ENCODE measurements around the gene CCDC88A. TPM values are rescaled to one million over a fixed set of nuclear protein-coding genes. Genes with fewer than 3 reads are reported as not detected.

The CCDC88A gene
- total and polyA plus RNA-seq, 4 experiments from 2014 or later, result 0.53 to 19.1 (median 13.8) TPM

- Histone ChIP-seq H3K4me1 (ENCODE audit: insufficient read depth, low read length) (no peaks in the 10 kb centered on the region), H3K27ac (ENCODE audit: low read depth, low read length) (no peak overlapping the region), H3K36me3 (ENCODE audit: insufficient read depth, low read length) (no peaks in the 10 kb centered on the region), H3K9me3 (ENCODE audit: control insufficient read depth in 1 of 2, low read length in 2 of 2) (no peaks in the 10 kb centered on the region), H3K27me3 (ENCODE audit: insufficient read depth, low read length) (no peaks in the 10 kb centered on the region), H3K4me3 (ENCODE audit: low read length in 2 of 2) (no peak overlapping the region)
- no peak overlapping the region for H3K27ac Mint-ChIP-seq
- no peaks in the 10 kb centered on the region for H3K9me3 Mint-ChIP-seq
- H3K36me3 Mint-ChIP-seq, result no peaks in the 10 kb centered on the region
- H3K27me3 Mint-ChIP-seq, result no peaks in the 10 kb centered on the region
- CTCF ChIA-PET (ENCODE audit: partially characterized antibody), result no interaction called here
- H3K4me1 Mint-ChIP-seq, result peaks cover 0 to 2% (median 0%) of the 10 kb centered on the region in 4 donors
- POLR2A ChIA-PET (ENCODE audit: partially characterized antibody), result no interaction called here
- DNase-seq, result no peak
- no peak overlapping the region for H3K4me3 Mint-ChIP-seq
- intact Hi-C loops (cut with micrococcal nuclease), result no loop called here
These were observed 34.9 kb downstream of the CCDC88A start for GRCh38 chr2:55384786-55385185.

DNA sequence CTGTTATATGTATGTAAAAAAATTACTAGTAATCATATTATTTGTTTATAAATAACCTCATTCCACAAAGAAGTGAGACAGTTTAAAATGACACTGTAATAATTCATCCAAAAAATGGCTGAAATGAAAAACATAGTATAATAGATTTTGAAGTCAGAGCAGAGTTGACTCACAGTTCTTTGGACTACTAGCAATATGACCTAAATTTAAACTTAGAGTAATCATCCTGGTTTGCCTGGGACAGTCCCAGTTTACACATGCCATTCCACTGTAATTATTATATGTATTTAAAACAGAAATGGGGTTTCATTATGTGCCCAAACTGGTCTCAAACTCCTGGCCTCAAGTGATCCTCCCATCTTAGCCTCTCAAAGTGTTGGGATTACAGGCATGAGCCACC, 48.3 kb downstream of the CCDC88A start:
- intact Hi-C loops (cut with micrococcal nuclease), result no loop called here
- no peak overlapping the region for H3K27ac Mint-ChIP-seq

DNA sequence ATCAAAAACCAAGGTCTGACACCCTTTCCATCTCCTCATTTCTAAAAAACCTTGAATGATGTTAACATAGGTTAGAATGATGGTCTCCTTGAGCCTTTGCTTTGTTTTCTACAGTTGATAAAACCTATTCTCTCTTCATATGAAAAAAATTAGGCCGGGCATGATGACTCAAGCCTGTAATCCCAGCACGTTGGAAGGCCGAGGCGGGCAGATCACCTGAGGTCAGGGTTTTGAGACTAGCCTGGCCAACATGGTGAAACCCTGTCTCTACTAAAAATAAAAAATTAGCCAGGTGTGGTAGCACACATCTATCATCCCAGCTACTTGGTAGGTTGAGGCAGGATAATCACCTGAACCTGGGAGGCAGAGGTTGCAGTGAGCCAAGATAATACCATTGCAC, 49.4 kb downstream of the CCDC88A start:
- DNase-seq, result no peak
- H3K27me3 ChIP-seq (ENCODE audit: insufficient read depth, low read length), result no peaks in the 10 kb centered on the region
- H3K36me3 Mint-ChIP-seq, result peaks cover 0 to 6% of the 10 kb centered on the region in 2 donors
- H3K9me3 Mint-ChIP-seq, result no peaks in the 10 kb centered on the region
- no peaks in the 10 kb centered on the region for H3K4me1 Mint-ChIP-seq
- H3K36me3 ChIP-seq (ENCODE audit: insufficient read depth, low read length), result no peaks in the 10 kb centered on the region
- intact Hi-C loops (cut with micrococcal nuclease), result no loop called here
- H3K4me1 ChIP-seq (ENCODE audit: insufficient read depth, low read length), result no peaks in the 10 kb centered on the region
- H3K27ac ChIP-seq (ENCODE audit: low read depth, low read length), result no peak overlapping the region
- H3K4me3 ChIP-seq (ENCODE audit: low read length in 2 of 2), result no peak overlapping the region
- no peak overlapping the region for H3K4me3 Mint-ChIP-seq
- H3K27me3 Mint-ChIP-seq, result no peaks in the 10 kb centered on the region
- no peak overlapping the region for H3K27ac Mint-ChIP-seq
- ChIA-PET CTCF (ENCODE audit: partially characterized antibody) (no interaction called here), POLR2A (ENCODE audit: partially characterized antibody) (no interaction called here)
- no peaks in the 10 kb centered on the region for H3K9me3 ChIP-seq (ENCODE audit: control insufficient read depth in 1 of 2, low read length in 2 of 2)

More for the DNA sequence above, 48.3 kb downstream of the CCDC88A start:
- no peaks in the 10 kb centered on the region for H3K4me1 ChIP-seq (ENCODE audit: insufficient read depth, low read length)
- no peaks in the 10 kb centered on the region for H3K9me3 ChIP-seq (ENCODE audit: control insufficient read depth in 1 of 2, low read length in 2 of 2)
- H3K27me3 ChIP-seq (ENCODE audit: insufficient read depth, low read length), result no peaks in the 10 kb centered on the region
- Mint-ChIP-seq H3K36me3 (peaks cover 0 to 6% of the 10 kb centered on the region in 2 donors), H3K9me3 (no peaks in the 10 kb centered on the region), H3K4me3 (no peak overlapping the region), H3K27me3 (no peaks in the 10 kb centered on the region), H3K4me1 (no peaks in the 10 kb centered on the region)
- ChIA-PET CTCF (ENCODE audit: partially characterized antibody) (no interaction called here), POLR2A (ENCODE audit: partially characterized antibody) (no interaction called here)
- no peaks in the 10 kb centered on the region for H3K36me3 ChIP-seq (ENCODE audit: insufficient read depth, low read length)
- no peak for DNase-seq
- H3K4me3 ChIP-seq (ENCODE audit: low read length in 2 of 2), result no peak overlapping the region
- no peak overlapping the region for H3K27ac ChIP-seq (ENCODE audit: low read depth, low read length)

GRCh38 chr2:55365303-55365702, 54.4 kb downstream of the CCDC88A start:
- H3K27me3 Mint-ChIP-seq, result no peaks in the 10 kb centered on the region
- no peaks in the 10 kb centered on the region for H3K4me1 Mint-ChIP-seq
- Histone ChIP-seq H3K9me3 (ENCODE audit: control insufficient read depth in 1 of 2, low read length in 2 of 2) (no peaks in the 10 kb centered on the region), H3K36me3 (ENCODE audit: insufficient read depth, low read length) (no peaks in the 10 kb centered on the region), H3K4me1 (ENCODE audit: insufficient read depth, low read length) (no peaks in the 10 kb centered on the region), H3K27ac (ENCODE audit: low read depth, low read length) (no peak overlapping the region), H3K4me3 (ENCODE audit: low read length in 2 of 2) (no peak overlapping the region), H3K27me3 (ENCODE audit: insufficient read depth, low read length) (no peaks in the 10 kb centered on the region)
- no peaks in the 10 kb centered on the region for H3K9me3 Mint-ChIP-seq
- no peaks in the 10 kb centered on the region for H3K36me3 Mint-ChIP-seq
- ChIA-PET CTCF (ENCODE audit: partially characterized antibody) (no interaction called here), POLR2A (ENCODE audit: partially characterized antibody) (no interaction called here)
- H3K27ac Mint-ChIP-seq, result no peak overlapping the region
- H3K4me3 Mint-ChIP-seq, result no peak overlapping the region
- intact Hi-C loops (cut with micrococcal nuclease), result no loop called here
- DNase-seq, result no peak

- Histone ChIP-seq H3K27ac (ENCODE audit: low read depth, low read length) (no peak overlapping the region), H3K4me3 (ENCODE audit: low read length in 2 of 2) (no peak overlapping the region), H3K36me3 (ENCODE audit: insufficient read depth, low read length) (no peaks in the 10 kb centered on the region), H3K27me3 (ENCODE audit: insufficient read depth, low read length) (no peaks in the 10 kb centered on the region), H3K9me3 (ENCODE audit: control insufficient read depth in 1 of 2, low read length in 2 of 2) (no peaks in the 10 kb centered on the region), H3K4me1 (ENCODE audit: insufficient read depth, low read length) (no peaks in the 10 kb centered on the region)
- ChIA-PET POLR2A (ENCODE audit: partially characterized antibody) (no interaction called here), CTCF (ENCODE audit: partially characterized antibody) (no interaction called here)
- DNase-seq, result no peak
- no peak overlapping the region for H3K4me3 Mint-ChIP-seq
- H3K27me3 Mint-ChIP-seq, result no peaks in the 10 kb centered on the region
- H3K9me3 Mint-ChIP-seq, result no peaks in the 10 kb centered on the region
- no peak overlapping the region for H3K27ac Mint-ChIP-seq
- no peaks in the 10 kb centered on the region for H3K4me1 Mint-ChIP-seq
- intact Hi-C loops (cut with micrococcal nuclease), result no loop called here
- no peaks in the 10 kb centered on the region for H3K36me3 Mint-ChIP-seq
These were observed 55.2 kb downstream of the CCDC88A start for GRCh38 chr2:55364189-55365055.

- no peak overlapping the region for H3K4me3 ChIP-seq (ENCODE audit: low read length in 2 of 2)
- no peaks in the 10 kb centered on the region for H3K9me3 ChIP-seq (ENCODE audit: control insufficient read depth in 1 of 2, low read length in 2 of 2)
- H3K27ac ChIP-seq (ENCODE audit: low read depth, low read length), result no peak overlapping the region
- H3K4me1 Mint-ChIP-seq, result no peaks in the 10 kb centered on the region
- ChIA-PET CTCF (ENCODE audit: partially characterized antibody) (no interaction called here), POLR2A (ENCODE audit: partially characterized antibody) (no interaction called here)
- no peak for DNase-seq
- no peaks in the 10 kb centered on the region for H3K4me1 ChIP-seq (ENCODE audit: insufficient read depth, low read length)
- H3K27me3 ChIP-seq (ENCODE audit: insufficient read depth, low read length), result no peaks in the 10 kb centered on the region
- H3K4me3 Mint-ChIP-seq, result no peak overlapping the region
- H3K36me3 Mint-ChIP-seq, result no peaks in the 10 kb centered on the region
- intact Hi-C loops (cut with micrococcal nuclease), result no loop called here
- H3K9me3 Mint-ChIP-seq, result no peaks in the 10 kb centered on the region
- H3K27me3 Mint-ChIP-seq, result no peaks in the 10 kb centered on the region
- no peaks in the 10 kb centered on the region for H3K36me3 ChIP-seq (ENCODE audit: insufficient read depth, low read length)
- no peak overlapping the region for H3K27ac Mint-ChIP-seq
These were observed 56.0 kb downstream of the CCDC88A start for GRCh38 chr2:55363636-55364035.

DNA sequence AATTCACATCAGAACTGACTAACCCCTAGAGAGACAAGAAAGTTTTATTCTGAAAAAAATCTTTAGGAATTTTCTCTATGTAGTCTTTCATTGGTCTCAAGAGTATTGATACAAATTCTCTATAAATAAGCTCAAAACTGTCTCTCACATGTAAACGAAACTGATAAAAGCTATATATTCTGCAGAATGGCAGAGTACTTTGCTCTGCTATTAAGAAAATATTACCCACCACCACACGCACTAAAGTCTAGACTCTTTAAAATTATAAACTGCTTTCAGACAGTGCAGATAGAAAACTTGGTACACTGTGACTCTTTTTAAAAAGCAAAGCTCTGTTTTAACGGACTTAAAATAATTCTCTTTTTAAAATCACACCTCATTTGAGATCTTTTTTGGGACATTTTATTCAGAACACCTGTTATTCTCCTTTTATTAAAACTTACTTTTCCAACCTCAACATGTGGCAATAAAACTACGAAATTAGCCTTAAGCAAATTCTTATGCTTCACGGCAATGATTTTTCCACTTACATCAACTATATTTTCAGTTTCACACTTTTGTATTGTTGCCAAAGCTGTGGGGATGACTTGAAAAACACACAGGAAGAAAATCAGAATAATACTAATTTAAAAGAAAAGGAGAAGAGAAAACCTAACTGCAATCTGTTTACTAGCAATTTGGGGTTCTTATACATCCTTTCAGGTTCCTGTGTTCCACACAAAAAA, 58.0 kb downstream of the CCDC88A start:
- no peaks in the 10 kb centered on the region for H3K9me3 Mint-ChIP-seq
- no peak overlapping the region for H3K4me3 ChIP-seq (ENCODE audit: low read length in 2 of 2)
- intact Hi-C loops (cut with micrococcal nuclease), result no loop called here
- no peak overlapping the region for H3K27ac Mint-ChIP-seq
- H3K36me3 ChIP-seq (ENCODE audit: insufficient read depth, low read length), result no peaks in the 10 kb centered on the region
- no peaks in the 10 kb centered on the region for H3K27me3 ChIP-seq (ENCODE audit: insufficient read depth, low read length)
- CTCF ChIA-PET (ENCODE audit: partially characterized antibody), result no interaction called here
- no peaks in the 10 kb centered on the region for H3K4me1 Mint-ChIP-seq
- POLR2A ChIA-PET (ENCODE audit: partially characterized antibody), result no interaction called here
- H3K9me3 ChIP-seq (ENCODE audit: control insufficient read depth in 1 of 2, low read length in 2 of 2), result no peaks in the 10 kb centered on the region
- H3K4me3 Mint-ChIP-seq, result no peak overlapping the region
- no peaks in the 10 kb centered on the region for H3K36me3 Mint-ChIP-seq
- H3K27ac ChIP-seq (ENCODE audit: low read depth, low read length), result no peak overlapping the region
- no peaks in the 10 kb centered on the region for H3K27me3 Mint-ChIP-seq
- DNase-seq, result no peak
- no peaks in the 10 kb centered on the region for H3K4me1 ChIP-seq (ENCODE audit: insufficient read depth, low read length)
